C4-2B (cell line): ENCODE results near the gene PAN3.
A peak's percentile ranks its signal among the peaks of the same experiment; 100 is the strongest.

Experiments used
- H3K27ac ChIP-seq: fragments of 450-650 bp; 2 replicates; pipeline ENCODE4 v1.5.1; 2017
- ZFX ChIP-seq: fragments of 450-650 bp; IDR thresholded peaks from 2 replicates; pipeline ENCODE4 v1.6.1; 2017
- TF ChIP-seq, protein P1 (sequence below): fragments of 450-650 bp; conservative IDR thresholded peaks from 2 replicates; pipeline ENCODE4 v1.5.1; 2017; ENCODE audit warnings: mild to moderate bottlenecking

PAN3 gene

DNA sequence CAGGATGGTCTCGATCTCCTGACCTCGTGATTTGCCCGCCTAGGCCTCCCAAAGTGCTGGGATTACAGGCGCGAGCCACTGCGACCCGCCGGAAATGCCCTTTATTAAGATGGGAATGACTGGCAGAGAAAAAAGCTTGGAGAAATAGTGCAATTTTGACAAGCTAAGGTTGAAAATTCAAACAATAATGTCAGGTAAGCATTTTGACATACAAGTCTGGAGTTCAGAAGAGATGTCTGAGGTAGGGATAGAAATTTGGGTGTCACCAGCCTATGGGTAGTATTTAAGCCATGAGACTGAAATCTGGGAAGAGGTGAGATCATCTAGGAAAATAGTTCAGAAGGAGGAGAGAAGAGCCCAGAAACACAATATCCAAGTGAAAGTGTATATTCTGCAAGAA, 17.1 kb upstream of the PAN3 start:
- no peak overlapping the region for H3K27ac ChIP-seq
- TF ChIP-seq, protein P1, sequence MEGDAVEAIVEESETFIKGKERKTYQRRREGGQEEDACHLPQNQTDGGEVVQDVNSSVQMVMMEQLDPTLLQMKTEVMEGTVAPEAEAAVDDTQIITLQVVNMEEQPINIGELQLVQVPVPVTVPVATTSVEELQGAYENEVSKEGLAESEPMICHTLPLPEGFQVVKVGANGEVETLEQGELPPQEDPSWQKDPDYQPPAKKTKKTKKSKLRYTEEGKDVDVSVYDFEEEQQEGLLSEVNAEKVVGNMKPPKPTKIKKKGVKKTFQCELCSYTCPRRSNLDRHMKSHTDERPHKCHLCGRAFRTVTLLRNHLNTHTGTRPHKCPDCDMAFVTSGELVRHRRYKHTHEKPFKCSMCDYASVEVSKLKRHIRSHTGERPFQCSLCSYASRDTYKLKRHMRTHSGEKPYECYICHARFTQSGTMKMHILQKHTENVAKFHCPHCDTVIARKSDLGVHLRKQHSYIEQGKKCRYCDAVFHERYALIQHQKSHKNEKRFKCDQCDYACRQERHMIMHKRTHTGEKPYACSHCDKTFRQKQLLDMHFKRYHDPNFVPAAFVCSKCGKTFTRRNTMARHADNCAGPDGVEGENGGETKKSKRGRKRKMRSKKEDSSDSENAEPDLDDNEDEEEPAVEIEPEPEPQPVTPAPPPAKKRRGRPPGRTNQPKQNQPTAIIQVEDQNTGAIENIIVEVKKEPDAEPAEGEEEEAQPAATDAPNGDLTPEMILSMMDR, result no peak
- TF ChIP-seq ZFX, result no peak

DNA sequence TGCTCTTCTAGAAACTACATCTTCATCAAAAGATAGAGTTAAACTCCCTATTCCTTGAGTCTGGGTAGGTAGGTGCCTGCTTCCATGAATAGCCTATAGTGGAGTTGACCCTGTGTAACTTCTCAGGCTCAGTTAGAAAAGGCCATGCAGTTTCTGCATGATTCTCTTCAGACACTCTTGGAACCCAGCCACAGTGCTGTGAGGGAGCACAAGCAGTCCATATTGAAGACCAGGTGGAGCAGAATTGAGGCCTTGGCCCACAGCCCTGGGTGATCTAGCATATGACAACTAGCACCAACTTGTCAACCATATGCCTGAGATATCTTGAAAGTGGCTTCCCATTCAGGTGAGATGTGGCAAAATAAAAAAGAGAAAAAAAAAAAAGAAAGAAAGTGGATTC, 10.3 kb upstream of the PAN3 start:
- H3K27ac ChIP-seq, result no peak overlapping the region
- TF ChIP-seq ZFX, result no peak
- TF ChIP-seq, protein P1, result no peak

DNA sequence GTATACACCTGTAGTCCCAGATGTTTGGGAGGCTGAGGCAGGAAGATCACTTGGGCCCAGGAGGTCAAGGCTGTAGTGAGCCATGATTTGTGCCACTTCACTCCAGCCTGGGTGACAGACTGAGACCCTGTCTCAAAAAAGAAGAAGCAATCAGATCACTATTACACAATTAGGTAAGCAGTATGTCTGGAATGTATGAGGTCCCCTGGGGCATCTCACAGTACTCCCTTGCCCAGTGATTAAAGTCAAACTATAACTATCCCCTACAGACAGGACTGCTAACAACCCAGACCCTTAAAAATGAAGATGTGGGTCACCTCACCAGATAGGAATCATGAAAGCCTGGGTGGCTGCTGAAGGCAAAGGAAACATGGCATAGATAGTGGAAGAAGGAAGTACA, 9.4 kb upstream of the PAN3 start:
- TF ChIP-seq, protein P1, result no peak
- no peak for TF ChIP-seq ZFX
- H3K27ac ChIP-seq, result no peak overlapping the region

DNA sequence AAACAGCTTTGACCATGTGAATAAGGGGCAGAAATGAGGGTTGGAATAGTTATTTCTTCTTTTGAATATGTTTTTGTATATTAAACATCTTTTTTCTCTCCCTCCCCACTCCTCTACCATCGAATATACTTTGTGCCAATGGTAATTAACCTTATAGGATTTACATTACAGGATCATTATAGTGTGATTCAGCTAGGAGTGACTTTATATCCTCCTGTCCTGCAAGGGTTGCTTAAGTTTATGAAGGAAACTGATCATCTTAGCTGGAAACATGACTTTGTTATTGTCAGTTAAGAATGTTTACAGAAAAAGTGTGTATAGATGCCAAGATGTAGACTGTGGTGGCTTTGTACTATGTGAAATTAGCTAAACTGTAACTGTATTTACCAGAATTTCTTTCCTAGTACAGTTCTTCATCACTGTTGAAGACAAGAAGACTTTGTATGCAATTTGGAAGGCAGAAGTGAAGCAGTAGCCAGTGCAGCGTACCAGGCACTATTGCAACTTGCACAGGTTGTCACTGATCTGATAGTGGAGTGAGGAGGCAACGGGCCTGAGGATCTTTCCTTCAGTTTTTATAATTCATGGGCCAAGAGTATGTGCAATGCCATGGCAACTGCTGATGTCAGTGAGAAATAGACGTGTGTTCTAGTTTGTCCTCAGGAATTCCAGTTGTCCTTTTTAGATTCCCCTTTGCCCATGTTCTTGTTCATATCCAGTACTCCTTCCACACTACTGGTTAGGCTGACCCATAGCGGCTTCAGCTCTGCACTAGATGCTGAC, 8.2 kb upstream of the PAN3 start:
- TF ChIP-seq, protein P1, result no peak
- no peak for TF ChIP-seq ZFX
- H3K27ac ChIP-seq, result no peak overlapping the region

DNA sequence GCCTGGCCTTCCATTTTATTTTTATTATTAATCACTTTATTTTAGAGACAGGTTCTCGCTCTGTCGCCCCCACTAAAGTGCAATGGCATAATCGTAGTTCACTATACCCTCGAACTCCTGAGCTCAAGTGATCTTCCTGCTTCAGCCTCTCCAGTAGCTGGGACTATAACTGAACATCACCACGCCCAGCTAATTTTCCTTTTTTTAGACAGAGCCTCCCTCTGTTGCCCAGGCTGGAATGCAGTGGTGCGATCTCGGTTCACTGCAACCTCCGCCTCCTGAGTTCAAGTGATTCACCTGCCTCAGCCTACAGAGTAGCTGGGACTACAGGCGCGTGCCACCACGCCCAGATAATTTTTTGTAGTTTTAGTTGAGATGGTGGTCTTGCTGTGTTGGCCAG, 6.7 kb upstream of the PAN3 start:
- H3K27ac ChIP-seq, result no peak overlapping the region
- TF ChIP-seq, protein P1, result no peak
- TF ChIP-seq ZFX, result no peak

DNA sequence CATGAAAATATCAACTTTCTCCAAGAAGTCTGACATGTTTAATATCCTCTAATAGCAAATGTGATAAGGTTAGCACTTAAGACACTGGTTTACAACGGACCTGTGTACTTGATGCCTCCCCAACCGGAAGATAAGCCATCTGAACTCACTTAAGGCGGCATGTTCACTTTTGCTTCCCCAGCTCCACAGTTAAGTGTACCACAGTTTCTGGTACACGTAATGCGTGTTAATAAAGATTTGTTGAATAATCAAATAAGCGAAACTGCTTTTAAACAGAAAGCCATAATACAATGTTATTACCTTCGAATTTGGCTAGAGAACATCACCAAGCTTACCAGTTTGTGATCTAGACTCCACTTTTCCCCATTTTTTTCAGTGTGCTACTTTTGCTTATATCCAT, 1.4 kb upstream of the PAN3 start:
- no peak for TF ChIP-seq ZFX
- TF ChIP-seq, protein P1, result no peak
- no peak overlapping the region for H3K27ac ChIP-seq

DNA sequence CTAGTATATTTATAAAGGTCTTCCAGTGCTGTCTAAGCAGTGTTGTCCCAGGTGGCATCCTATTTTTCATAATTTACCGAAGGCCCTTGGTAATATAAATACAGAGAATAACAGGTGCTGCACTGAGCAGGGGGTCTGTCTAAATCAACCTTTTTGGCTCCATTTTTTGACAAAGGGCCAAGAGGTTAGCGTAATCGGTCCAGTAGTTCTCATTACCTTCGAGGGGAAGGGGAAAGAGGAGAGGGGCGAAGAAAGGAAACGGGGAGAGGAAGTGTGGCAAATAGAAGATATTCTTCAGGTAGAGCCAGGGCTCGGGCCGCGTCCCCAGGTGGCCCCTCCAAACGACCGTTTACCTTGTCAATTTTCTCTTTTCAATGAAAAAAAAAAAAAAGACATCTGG, 749 bp upstream of the PAN3 start:
- TF ChIP-seq, protein P1, result no peak
- no peak for TF ChIP-seq ZFX
- peak overlapping the region; percentile 91 for H3K27ac ChIP-seq
